H7 (cell line): ENCODE measurements around the gene TMEM154. TPM values are rescaled to one million over a fixed set of nuclear protein-coding genes. Genes with fewer than 3 reads are reported as not detected.

Experiments used
- DNase-seq: peaks from one replicate; pipeline ENCODE4 v3.0.0; 2012
- H3K27me3 ChIP-seq: 2 replicates; pipeline ENCODE4 v1.6.0; 2011; ENCODE audit warnings: mild to moderate bottlenecking, low read length; ENCODE audit not compliant: control insufficient read depth, insufficient read depth
- H3K36me3 ChIP-seq: replicated peaks from 2 replicates; pipeline ENCODE4 v1.5.1; 2011; ENCODE audit warnings: low read length; ENCODE audit not compliant: control insufficient read depth, insufficient read depth
- H3K4me3 ChIP-seq: 2 replicates; pipeline ENCODE4 v1.5.1; 2011; ENCODE audit warnings: low read depth, mild to moderate bottlenecking, control low read depth, low read length, moderate library complexity; ENCODE audit not compliant: insufficient read depth
- total RNA-seq: library from RNA; depleted of rRNA; stranded (reverse); fragments of >200 nt; shearing (Covaris generic); gene quantifications from 2 replicates; pipeline ENCODE4 v1.2.3, GENCODE V29; 2014

The TMEM154 gene
- total RNA-seq, 1 experiment from 2014 or later: 0.31 TPM

GRCh38 chr4:152640058-152640921, 39.5 kb downstream of the TMEM154 start:
- DNase-seq: no peak
- Histone ChIP-seq H3K4me3 (no peak overlapping the region), H3K27me3 (no peaks in the 10 kb centered on the region), H3K36me3 (no peaks in the 10 kb centered on the region)

GRCh38 chr4:152635851-152636250, 43.9 kb downstream of the TMEM154 start:
- H3K27me3 ChIP-seq: no peaks in the 10 kb centered on the region
- no peak overlapping the region for H3K4me3 ChIP-seq
- H3K36me3 ChIP-seq: no peaks in the 10 kb centered on the region
- no peak for DNase-seq

GRCh38 chr4:152634110-152634760, 45.6 kb downstream of the TMEM154 start:
- no peak for DNase-seq

DNA sequence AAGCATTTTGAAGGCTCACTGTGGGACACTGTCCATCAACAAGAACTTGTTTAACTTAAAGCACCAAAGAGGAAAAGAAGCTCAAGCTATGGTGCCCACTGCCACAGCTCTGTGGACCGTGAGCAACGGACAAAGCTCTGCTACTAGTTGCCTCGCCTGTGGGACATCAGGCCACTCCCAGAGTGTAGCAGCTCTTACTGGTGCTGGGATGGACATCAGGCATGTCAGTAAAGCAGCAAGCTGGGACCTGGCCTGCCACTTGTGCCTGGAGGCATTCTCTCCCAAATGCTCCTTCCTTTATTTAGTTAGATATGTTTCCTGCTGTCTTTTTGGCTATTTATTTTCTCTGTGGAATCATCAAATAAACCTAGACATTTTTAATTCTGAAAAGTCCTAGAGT, 46.7 kb downstream of the TMEM154 start:
- DNase-seq: no peak
- no peaks in the 10 kb centered on the region for H3K27me3 ChIP-seq
- no peak overlapping the region for H3K4me3 ChIP-seq
- H3K36me3 ChIP-seq: no peaks in the 10 kb centered on the region

More at GRCh38 chr4:152634110-152634760, 45.6 kb downstream of the TMEM154 start:
- no peaks in the 10 kb centered on the region for H3K27me3 ChIP-seq
- no peak overlapping the region for H3K4me3 ChIP-seq
- no peaks in the 10 kb centered on the region for H3K36me3 ChIP-seq

- DNase-seq: no peak
- no peaks in the 10 kb centered on the region for H3K36me3 ChIP-seq
- H3K4me3 ChIP-seq: no peak overlapping the region
- no peaks in the 10 kb centered on the region for H3K27me3 ChIP-seq
These were observed 49.5 kb downstream of the TMEM154 start for GRCh38 chr4:152630324-152630723.

DNA sequence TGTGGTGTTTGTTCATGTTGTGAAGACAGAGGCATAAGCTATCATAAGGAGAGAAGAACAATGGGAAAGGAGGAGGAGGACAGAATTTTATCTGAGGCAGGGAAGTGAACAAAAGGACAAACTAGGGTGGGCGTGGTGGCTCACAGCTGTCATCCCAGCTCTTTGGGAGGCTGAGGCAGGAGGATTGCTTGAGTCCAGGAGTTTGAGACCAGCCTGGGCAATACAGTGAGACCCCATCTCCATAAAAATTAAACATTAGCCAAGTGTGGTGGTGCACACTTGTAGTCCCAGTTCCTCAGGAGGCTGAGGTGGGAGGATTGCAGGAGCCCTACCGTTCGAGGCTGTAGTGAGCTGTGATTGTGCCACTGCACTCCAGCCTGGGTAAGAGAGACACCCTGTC, 49.9 kb downstream of the TMEM154 start:
- H3K4me3 ChIP-seq: no peak overlapping the region
- no peak for DNase-seq
- H3K27me3 ChIP-seq: no peaks in the 10 kb centered on the region
- H3K36me3 ChIP-seq: no peaks in the 10 kb centered on the region

- H3K27me3 ChIP-seq: no peaks in the 10 kb centered on the region
- H3K4me3 ChIP-seq: no peak overlapping the region
- H3K36me3 ChIP-seq: no peaks in the 10 kb centered on the region
- no peak for DNase-seq
These were observed 51.7 kb downstream of the TMEM154 start for GRCh38 chr4:152628128-152628527.

DNA sequence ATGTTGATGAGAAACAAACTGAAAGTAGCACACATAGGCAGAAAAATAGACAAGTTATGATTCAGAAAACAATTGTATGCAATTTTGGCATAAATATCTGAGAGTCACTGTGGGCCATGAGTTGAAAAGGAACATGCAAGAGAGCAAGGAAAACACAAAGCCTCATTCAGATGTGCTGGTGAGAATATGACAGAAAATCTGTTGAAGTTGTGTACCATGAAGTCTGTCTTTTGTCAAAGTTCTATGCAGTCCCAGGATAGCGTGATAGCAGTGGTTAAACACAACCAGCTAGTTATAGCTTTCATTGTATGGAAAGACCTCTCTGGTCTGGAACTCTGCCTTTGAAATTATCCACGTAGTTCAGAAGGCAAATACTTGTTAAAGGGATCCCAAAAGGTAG, 53.0 kb downstream of the TMEM154 start:
- H3K36me3 ChIP-seq: no peaks in the 10 kb centered on the region
- H3K27me3 ChIP-seq: no peaks in the 10 kb centered on the region
- no peak for DNase-seq
- H3K4me3 ChIP-seq: no peak overlapping the region

- Histone ChIP-seq H3K27me3 (no peaks in the 10 kb centered on the region), H3K36me3 (no peaks in the 10 kb centered on the region), H3K4me3 (no peak overlapping the region)
- DNase-seq: no peak
These were observed 58.9 kb downstream of the TMEM154 start for GRCh38 chr4:152620915-152621314.

DNA sequence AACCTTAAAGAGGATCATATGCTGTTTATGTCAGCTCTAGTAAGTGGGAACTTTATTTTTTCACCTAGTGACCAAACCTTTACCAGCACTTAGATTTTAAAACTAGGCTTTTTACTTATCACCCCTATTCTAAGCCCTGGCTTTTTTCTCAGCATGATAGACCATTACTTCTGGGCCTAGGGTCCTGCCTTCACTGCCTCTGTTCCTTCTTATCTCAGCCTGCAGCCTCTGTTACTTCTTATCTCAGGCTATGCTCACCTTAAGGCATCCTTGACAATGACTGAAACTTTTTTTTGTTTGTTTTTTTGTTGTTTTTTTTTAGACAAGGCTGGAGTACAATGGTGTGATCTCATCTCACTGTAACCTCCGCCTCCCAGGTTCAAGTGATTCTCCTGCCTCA, 59.6 kb downstream of the TMEM154 start:
- no peak for DNase-seq
- Histone ChIP-seq H3K36me3 (no peaks in the 10 kb centered on the region), H3K27me3 (no peaks in the 10 kb centered on the region), H3K4me3 (no peak overlapping the region)

DNA sequence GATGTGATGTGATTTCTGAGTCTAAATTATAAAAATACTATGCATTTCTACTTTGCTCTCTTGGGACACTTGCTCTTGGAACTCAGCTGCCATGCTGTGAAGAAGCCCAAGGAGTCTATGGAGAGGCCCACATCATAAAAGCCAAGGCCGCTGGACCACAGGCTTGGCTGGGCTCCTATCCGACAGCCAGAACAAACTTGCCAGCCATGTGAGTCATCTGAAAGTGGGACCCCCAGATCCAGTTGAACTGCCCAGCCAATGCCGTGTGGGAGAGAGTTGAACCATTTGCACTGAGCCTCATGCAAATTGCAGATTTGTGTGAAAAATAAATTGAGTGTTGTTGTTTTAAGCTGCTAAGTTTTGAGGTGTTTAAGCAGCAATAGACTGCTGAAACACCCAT, 60.2 kb downstream of the TMEM154 start:
- H3K4me3 ChIP-seq: no peak overlapping the region
- no peaks in the 10 kb centered on the region for H3K36me3 ChIP-seq
- H3K27me3 ChIP-seq: no peaks in the 10 kb centered on the region
- no peak for DNase-seq

DNA sequence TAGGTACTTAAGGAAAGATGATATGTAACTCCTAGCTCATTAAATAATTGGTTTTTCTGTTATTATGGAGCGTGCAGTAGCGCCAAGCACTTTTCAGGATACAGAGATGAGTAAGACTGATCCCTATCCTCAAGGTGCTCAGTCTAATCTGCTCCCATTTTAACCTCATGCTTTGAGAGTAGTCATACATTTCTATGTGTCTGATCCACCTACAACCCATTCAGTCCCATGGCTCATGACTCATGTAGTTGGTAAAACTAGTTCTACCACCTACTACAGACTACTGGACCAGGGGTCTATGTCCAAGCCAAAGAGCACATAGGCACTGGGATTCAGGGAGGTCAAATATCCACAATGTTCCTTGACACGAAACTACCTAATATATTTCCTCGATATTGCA, 60.8 kb downstream of the TMEM154 start:
- no peaks in the 10 kb centered on the region for H3K27me3 ChIP-seq
- no peak for DNase-seq
- no peak overlapping the region for H3K4me3 ChIP-seq
- H3K36me3 ChIP-seq: no peaks in the 10 kb centered on the region

DNA sequence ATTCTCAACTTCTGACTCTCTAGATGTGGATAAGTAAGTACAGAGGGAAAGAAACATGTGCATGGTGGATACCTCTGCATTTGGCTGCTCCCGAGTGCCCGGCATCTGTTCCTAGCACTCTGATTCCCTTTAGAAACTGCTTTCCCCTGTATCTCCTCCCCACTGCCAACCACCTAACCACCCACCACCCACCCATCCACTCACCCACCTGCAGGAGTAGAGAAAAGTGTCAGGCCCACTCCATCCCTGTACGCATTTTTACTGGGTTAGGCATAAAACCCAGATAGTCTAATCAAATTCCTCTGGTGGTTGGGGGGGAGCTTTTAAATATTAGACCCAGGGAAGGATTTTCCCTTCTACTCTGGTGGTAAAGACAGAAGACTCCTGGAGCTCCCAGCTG, 63.0 kb downstream of the TMEM154 start:
- Histone ChIP-seq H3K36me3 (no peaks in the 10 kb centered on the region), H3K4me3 (no peak overlapping the region), H3K27me3 (no peaks in the 10 kb centered on the region)
- no peak for DNase-seq

DNA sequence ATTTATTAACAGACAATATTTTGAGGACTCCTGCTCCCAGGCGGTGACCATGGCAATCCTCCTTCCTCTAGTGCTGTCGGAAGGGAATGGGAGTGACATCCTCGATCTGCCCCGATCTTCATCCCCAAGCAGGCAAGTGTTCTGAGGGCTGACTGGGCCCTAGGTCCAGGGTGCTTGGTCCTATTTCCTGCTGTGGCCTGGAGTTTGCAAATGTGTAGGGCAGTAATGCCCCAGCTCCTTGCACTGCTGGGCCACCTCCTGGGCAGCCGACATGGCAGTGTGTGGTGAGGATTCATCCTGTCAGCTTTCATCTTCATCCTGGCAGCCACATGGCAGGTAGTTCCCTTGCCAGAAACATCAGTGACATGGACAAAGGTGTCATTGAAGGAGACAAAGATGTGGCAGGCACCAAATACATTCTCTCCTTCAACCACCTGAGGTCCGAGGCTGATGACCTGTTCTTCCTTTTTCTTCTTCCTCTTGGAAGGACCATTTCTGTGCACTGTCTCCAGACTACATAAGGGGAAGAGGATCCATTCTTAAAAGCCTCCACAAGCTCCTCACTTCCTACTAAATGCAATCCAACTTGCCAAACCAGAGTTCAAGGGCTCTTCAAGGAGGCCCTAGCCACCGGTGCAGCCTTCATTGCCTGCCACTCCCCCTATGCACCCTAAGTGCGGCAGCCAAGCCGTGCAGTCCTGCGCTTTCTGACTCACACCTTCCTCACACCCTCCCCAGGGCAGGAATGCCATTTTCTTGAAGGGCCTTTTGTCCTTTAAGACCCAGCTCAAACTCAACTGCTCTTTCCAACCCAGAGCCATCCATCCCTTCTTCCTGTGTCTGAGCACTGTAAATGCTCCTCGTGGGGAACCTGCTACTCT, 65.7 kb downstream of the TMEM154 start:
- H3K4me3 ChIP-seq: no peak overlapping the region
- DNase-seq: no peak
- no peaks in the 10 kb centered on the region for H3K27me3 ChIP-seq
- no peaks in the 10 kb centered on the region for H3K36me3 ChIP-seq
